Esophagus squamous epithelium (tissue), 5 donors: Measurements from ENCODE around the gene PTMA. TPM values are rescaled to one million over a fixed set of nuclear protein-coding genes. Genes with fewer than 3 reads are reported as not detected.
A peak's percentile ranks its signal among the peaks of the same experiment; 100 is the strongest.

Experiments used
- DNase-seq: peaks from one replicate; lab custom pipeline; 2025; lab: John Stamatoyannopoulos, UW
- H3K27ac ChIP-seq, 4 donors: fragments of 200-600 bp; sonication (generic); one replicate each; pipeline ENCODE4 v1.5.1; 2016 to 2019; ENCODE audit warnings: mild to moderate bottlenecking in 1 of 4
- H3K27me3 ChIP-seq, 4 donors: fragments of 200-600 bp; sonication (generic); 1 replicate in 3 of 4; 2 replicates in 1 of 4; pipeline versions ENCODE4 v1.5.1 to v1.6.0; 2017 to 2021; ENCODE audit warnings: antibody characterized with exemption in 1 of 4
- H3K36me3 ChIP-seq, 3 donors: fragments of 200-600 bp; sonication (generic); one replicate each; pipeline ENCODE4 v1.5.1; 2016 to 2019
- H3K4me1 ChIP-seq, 3 donors: fragments of 200-600 bp; sonication (generic); one replicate each; pipeline ENCODE4 v1.5.1; 2017 to 2019
- H3K4me3 ChIP-seq, 4 donors: fragments of 200-600 bp; sonication (generic); 1 replicate in 3 of 4; 2 replicates in 1 of 4; pipeline ENCODE4 v1.5.1; 2016 to 2019; ENCODE audit warnings: mild to moderate bottlenecking in 2 of 4, moderate library complexity in 1 of 4
- H3K9me3 ChIP-seq, 3 donors: fragments of 200-600 bp; sonication (generic); one replicate each; pipeline ENCODE4 v1.5.1; 2016 to 2019
- CTCF ChIP-seq, 6 experiments: fragments of 450-650 bp in 4 of 6; fragments of 200-600 bp in 2 of 6; sonication (generic) in 2 of 6; IDR thresholded peaks; one replicate each; pipeline ENCODE4 v1.5.1; 2016 to 2019; ENCODE audit warnings: antibody characterized with exemption in 6 of 6, mild to moderate bottlenecking in 4 of 6, moderate library complexity in 4 of 6
- POLR2A ChIP-seq, 4 donors: fragments of 450-650 bp; IDR thresholded peaks; one replicate each; pipeline ENCODE4 v1.6.1; 2017; ENCODE audit warnings: antibody characterized with exemption in 4 of 4, mild to moderate bottlenecking in 4 of 4, moderate library complexity in 3 of 4
- WGBS, 2 donors: methylation state at CpG; one replicate each; pipeline ENCODE4 v1.1.5; 2018; 5-methylcytosine and 5-hydroxymethylcytosine counted together
- intact Hi-C: fragments of 100-400 bp; cut with DNase I; formaldehyde crosslinking; loops from one replicate; pipeline ENCODE4 v1.15.0; 2022
- total RNA-seq, 4 donors: library from RNA; depleted of rRNA; stranded (reverse); fragments of >200 nt; gene quantifications; one replicate each; pipeline ENCODE4 v1.1.0, GENCODE V29; 2016
- donor health status: DM: yes; HTN: yes; CAD: no.

PTMA gene
- total RNA-seq, 4 donors from 2014 or later: 670 to 1,121 (median 903) TPM

GRCh38 chr2:231686192-231687100 is 21.9 kb upstream of the PTMA start:
- H3K36me3 ChIP-seq: no peaks in the 10 kb centered on the region
- TF ChIP-seq CTCF (IDR thresholded peaks at IDR 0.05) (no peak), POLR2A (IDR thresholded peaks at IDR 0.05) (no peak)
- no peak for DNase-seq
- 84 to 86% methylated on average over 5 to 10 of the region's 11 CpGs for WGBS, 2 donors
- no peaks in the 10 kb centered on the region for H3K27me3 ChIP-seq
- no peaks in the 10 kb centered on the region for H3K9me3 ChIP-seq
- H3K27ac ChIP-seq: no peak overlapping the region
- peaks cover 4 to 21% (median 4%) of the 10 kb centered on the region in 3 donors for H3K4me1 ChIP-seq
- intact Hi-C loops: no loop called here
- H3K4me3 ChIP-seq: no peak overlapping the region

DNA sequence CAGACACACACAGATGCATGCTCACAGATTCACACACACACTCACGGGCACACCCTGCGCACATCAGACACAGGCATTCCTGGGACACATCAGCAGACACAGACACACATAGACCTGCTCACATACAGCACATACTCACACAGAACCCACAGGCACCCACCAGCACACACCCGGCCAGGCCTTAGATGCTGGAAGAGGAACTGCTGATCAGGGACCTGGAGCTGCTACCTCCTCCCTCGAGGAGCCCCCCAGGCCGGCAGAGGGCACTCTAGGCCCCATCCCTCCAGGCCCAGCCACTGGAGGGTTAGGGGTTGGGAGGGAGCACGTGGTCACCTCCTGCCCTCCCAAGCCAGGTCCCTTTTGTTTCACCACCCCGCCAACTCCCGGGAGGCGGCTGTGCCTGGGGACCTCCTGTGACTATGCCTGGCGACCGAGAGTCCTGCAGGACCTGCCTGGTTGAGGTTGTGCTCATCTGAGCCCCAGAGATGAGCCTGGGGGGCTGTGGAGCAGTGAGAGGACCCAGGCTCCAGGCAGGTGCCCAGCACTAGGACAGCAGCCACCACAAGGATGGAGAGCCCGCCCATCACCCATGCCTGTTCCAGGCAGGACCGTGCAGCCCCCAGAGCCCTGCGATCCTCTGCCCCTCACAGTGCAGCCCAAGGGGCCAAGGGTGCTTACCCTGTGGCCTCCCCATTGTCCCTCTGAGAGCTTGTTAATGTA is 21.0 kb upstream of the PTMA start:
- Histone ChIP-seq H3K9me3 (no peaks in the 10 kb centered on the region), H3K27me3 (no peaks in the 10 kb centered on the region), H3K27ac (no peak overlapping the region), H3K36me3 (no peaks in the 10 kb centered on the region), H3K4me3 (no peak overlapping the region), H3K4me1 (peaks cover 0 to 13% (median 0%) of the 10 kb centered on the region in 3 donors)
- TF ChIP-seq CTCF (IDR thresholded peaks at IDR 0.05): peak in 5 of 6 experiments; percentile 27 to 57 (median 50)
- TF ChIP-seq POLR2A (IDR thresholded peaks at IDR 0.05): no peak
- DNase-seq: no peak
- 76 to 100% methylated on average over 1 to 3 of the region's 14 CpGs for WGBS, 2 donors
- intact Hi-C loops: no loop called here

- intact Hi-C loops: no loop called here
- Histone ChIP-seq H3K36me3 (no peaks in the 10 kb centered on the region), H3K9me3 (no peaks in the 10 kb centered on the region), H3K27me3 (no peaks in the 10 kb centered on the region), H3K27ac (no peak overlapping the region), H3K4me3 (no peak overlapping the region), H3K4me1 (peaks cover 0 to 16% (median 4%) of the 10 kb centered on the region in 3 donors)
- DNase-seq: no peak
- 94 to 100% methylated on average over 1 to 3 of the region's 4 CpGs for WGBS, 2 donors
- no peak for TF ChIP-seq CTCF (IDR thresholded peaks at IDR 0.05)
- TF ChIP-seq POLR2A (IDR thresholded peaks at IDR 0.05): no peak
Observed at GRCh38 chr2:231687961-231688360, 20.4 kb upstream of the PTMA start.

- WGBS, 2 donors: 93 to 100% methylated on average over 1 to 2 of the region's 17 CpGs
- H3K27ac ChIP-seq: no peak overlapping the region
- intact Hi-C loops: no loop called here
- no peaks in the 10 kb centered on the region for H3K9me3 ChIP-seq
- peaks cover 0 to 20% (median 6%) of the 10 kb centered on the region in 3 donors for H3K4me1 ChIP-seq
- no peak overlapping the region for H3K4me3 ChIP-seq
- no peak for DNase-seq
- no peak for TF ChIP-seq POLR2A (IDR thresholded peaks at IDR 0.05)
- TF ChIP-seq CTCF (IDR thresholded peaks at IDR 0.05): no peak
- H3K36me3 ChIP-seq: no peaks in the 10 kb centered on the region
- no peaks in the 10 kb centered on the region for H3K27me3 ChIP-seq
Observed at GRCh38 chr2:231688719-231689118, 19.6 kb upstream of the PTMA start.
